Mucosa of descending colon (tissue), 3 donors: ENCODE measurements around the gene PRSS48. TPM values are rescaled to one million over a fixed set of nuclear protein-coding genes. Genes with fewer than 3 reads are reported as not detected.

Experiments used
- ATAC-seq: fragments of 200-7000 bp; cut with Tn5 transposase; one replicate; pipeline ENCODE4 v1.9.1; 2020; ENCODE audit warnings: mild to moderate bottlenecking, moderate library complexity
- DNase-seq, 3 donors: peaks; one replicate each; pipeline ENCODE4 v3.0.0-alpha.2; 2020
- H3K36me3 ChIP-seq: fragments of 200-600 bp; one replicate; pipeline ENCODE4 v1.8.0; 2021; ENCODE audit warnings: low read depth, mild to moderate bottlenecking
- H3K4me1 ChIP-seq: fragments of 200-600 bp; one replicate; pipeline ENCODE4 v1.8.0; 2021; ENCODE audit warnings: low read depth, mild to moderate bottlenecking
- H3K4me3 ChIP-seq: fragments of 200-600 bp; one replicate; pipeline ENCODE4 v1.8.0; 2021; ENCODE audit warnings: mild to moderate bottlenecking
- H3K9me3 ChIP-seq: fragments of 200-600 bp; one replicate; pipeline ENCODE4 v1.8.0; 2021; ENCODE audit warnings: mild to moderate bottlenecking
- CTCF ChIP-seq: fragments of 200-600 bp; IDR thresholded peaks from one replicate; pipeline ENCODE4 v1.8.0; 2022; ENCODE audit warnings: antibody characterized with exemption, mild to moderate bottlenecking
- intact Hi-C, 2 donors: fragments of 100-400 bp; cut with DNase I in 1 of 2; cut with micrococcal nuclease in 1 of 2; formaldehyde crosslinking; loops; one replicate each; pipeline versions ENCODE4 v1.11.0 to v1.11.1; 2022; cut with DNase I, micrococcal nuclease
- long read RNA-seq, 2 donors: library from polyadenylated mRNA; unstranded; transcript quantifications; one replicate each; pipeline ENCODE4 v2.0.0, GENCODE V29; 2019 to 2021
- total RNA-seq, 3 donors: library from RNA; stranded (reverse); fragmentation: NEBNext Ultra II Directional in 2 of 3; extraction: Animal tissue kit (Norgen Biotek cat#: 25700) in 2 of 3; gene quantifications; one replicate each; pipeline versions ENCODE4 v1.2.1 to v1.2.4, GENCODE V29; 2021 to 2023
- donor health status: DM: no; HTN: no; CAD: no; lungs with moderate emphysema.
- donor health status: DM: no; HTN: no; CAD: no.
- donor health status: DM: no; HTN: yes; CAD: no.

PRSS48 gene
- not detected for total RNA-seq
- long read RNA-seq, donor 1, partial matches to known transcripts = 0 of 1 reads
- long read RNA-seq, donor 1, other reads (novel, unspliced or antisense) = 1 of 1 reads
- long read RNA-seq, donor 2 = 0 reads

GRCh38 chr4:151276787-151277562 is at the start of gene PRSS48:
Gene PRSS48, plus strand, starts transcription at chr4:151277161. Its CDS starts 12 bp downstream, at chr4:151277173.
- Histone ChIP-seq H3K9me3 (no peaks in the 10 kb centered on the region), H3K36me3 (no peaks in the 10 kb centered on the region), H3K4me1 (peaks cover 3% of the 10 kb centered on the region), H3K4me3 (no peak within 1 kb of the TSS)
- intact Hi-C loops = no loop called here
- DNase-seq (peak in 2 of 3 donors; percentile 85), ATAC-seq (peak; percentile 90)
- peak; percentile 42 for TF ChIP-seq CTCF

- intact Hi-C loops = no loop called here
- Histone ChIP-seq H3K4me1 (peaks cover 5% of the 10 kb centered on the region), H3K9me3 (no peaks in the 10 kb centered on the region), H3K4me3 (no peak overlapping the region), H3K36me3 (no peaks in the 10 kb centered on the region)
- DNase-seq (no peak), ATAC-seq (no peak)
- TF ChIP-seq CTCF = no peak
Observed at GRCh38 chr4:151227172-151227571, 49.8 kb upstream of the PRSS48 start.

- intact Hi-C loops = no loop called here
- ATAC-seq = peak; percentile 53
- no peak for TF ChIP-seq CTCF
- Histone ChIP-seq H3K4me3 (no peak overlapping the region), H3K4me1 (peaks cover 5% of the 10 kb centered on the region), H3K36me3 (no peaks in the 10 kb centered on the region), H3K9me3 (no peaks in the 10 kb centered on the region)
- DNase-seq = peak in 1 of 3 donors; percentile 27
Observed at GRCh38 chr4:151227731-151228130, 49.2 kb upstream of the PRSS48 start.

- DNase-seq = no peak
- peaks cover 5% of the 10 kb centered on the region for H3K4me1 ChIP-seq
- no peak for ATAC-seq
- H3K9me3 ChIP-seq = no peaks in the 10 kb centered on the region
- no peak overlapping the region for H3K4me3 ChIP-seq
- TF ChIP-seq CTCF = no peak
- intact Hi-C loops = no loop called here
- H3K36me3 ChIP-seq = no peaks in the 10 kb centered on the region
Observed at GRCh38 chr4:151228189-151229119, 48.5 kb upstream of the PRSS48 start.

- intact Hi-C loops = no loop called here
- peaks cover 5% of the 10 kb centered on the region for H3K4me1 ChIP-seq
- H3K4me3 ChIP-seq = no peak overlapping the region
- no peaks in the 10 kb centered on the region for H3K36me3 ChIP-seq
- no peak for DNase-seq
- H3K9me3 ChIP-seq = no peaks in the 10 kb centered on the region
- ATAC-seq = no peak
- no peak for TF ChIP-seq CTCF
Observed at GRCh38 chr4:151231915-151232595, 44.9 kb upstream of the PRSS48 start.
